Uterus (tissue), 2 donors: ENCODE data around the gene MAMDC2.

Experiments
- POLR2A ChIP-seq, 2 donors: fragments of 450-650 bp; IDR thresholded peaks; one replicate each; pipeline ENCODE4 v1.6.1; 2016; ENCODE audit warnings: antibody characterized with exemption in 2 of 2, mild to moderate bottlenecking in 1 of 2, moderate library complexity in 1 of 2
- TF ChIP-seq, protein P1 (sequence below), 4 experiments: fragments of 200-600 bp in 2 of 4; fragments of 450-650 bp in 2 of 4; sonication (generic) in 2 of 4; IDR thresholded peaks; one replicate each; pipeline ENCODE4 v1.5.1; 2016 to 2019; ENCODE audit warnings: antibody characterized with exemption in 4 of 4, mild to moderate bottlenecking in 2 of 4, moderate library complexity in 1 of 4

DNA sequence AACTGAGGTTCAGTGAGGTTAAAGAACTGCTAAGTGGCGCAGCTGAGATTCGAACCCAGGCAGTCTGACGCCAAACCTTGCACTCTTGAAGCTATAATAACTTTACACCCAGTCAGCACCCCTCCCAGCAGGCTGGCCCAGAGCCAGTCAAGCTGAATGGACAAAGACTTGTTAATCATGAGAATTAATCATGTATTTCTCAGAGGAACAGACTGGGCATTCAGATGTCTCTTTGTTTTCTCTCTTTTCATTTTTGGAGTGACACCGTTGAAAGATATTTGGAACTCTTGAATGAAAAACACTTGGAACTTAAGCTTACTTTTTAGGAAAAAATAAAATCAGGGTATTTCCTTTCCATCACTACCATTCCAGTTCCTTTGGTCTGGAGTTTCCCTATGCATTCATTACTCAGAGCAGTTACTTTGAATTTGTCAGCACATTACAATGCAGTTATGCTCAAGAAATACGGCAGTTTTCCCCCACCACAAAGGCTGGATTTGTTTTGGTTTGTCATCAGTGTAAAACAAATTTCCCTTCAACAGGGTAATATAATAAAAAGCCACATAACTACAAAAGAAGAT, 22.6 kb upstream of the MAMDC2 start:
- TF ChIP-seq, protein P1, sequence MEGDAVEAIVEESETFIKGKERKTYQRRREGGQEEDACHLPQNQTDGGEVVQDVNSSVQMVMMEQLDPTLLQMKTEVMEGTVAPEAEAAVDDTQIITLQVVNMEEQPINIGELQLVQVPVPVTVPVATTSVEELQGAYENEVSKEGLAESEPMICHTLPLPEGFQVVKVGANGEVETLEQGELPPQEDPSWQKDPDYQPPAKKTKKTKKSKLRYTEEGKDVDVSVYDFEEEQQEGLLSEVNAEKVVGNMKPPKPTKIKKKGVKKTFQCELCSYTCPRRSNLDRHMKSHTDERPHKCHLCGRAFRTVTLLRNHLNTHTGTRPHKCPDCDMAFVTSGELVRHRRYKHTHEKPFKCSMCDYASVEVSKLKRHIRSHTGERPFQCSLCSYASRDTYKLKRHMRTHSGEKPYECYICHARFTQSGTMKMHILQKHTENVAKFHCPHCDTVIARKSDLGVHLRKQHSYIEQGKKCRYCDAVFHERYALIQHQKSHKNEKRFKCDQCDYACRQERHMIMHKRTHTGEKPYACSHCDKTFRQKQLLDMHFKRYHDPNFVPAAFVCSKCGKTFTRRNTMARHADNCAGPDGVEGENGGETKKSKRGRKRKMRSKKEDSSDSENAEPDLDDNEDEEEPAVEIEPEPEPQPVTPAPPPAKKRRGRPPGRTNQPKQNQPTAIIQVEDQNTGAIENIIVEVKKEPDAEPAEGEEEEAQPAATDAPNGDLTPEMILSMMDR (IDR thresholded peaks at IDR 0.05), result no peak
- no peak for TF ChIP-seq POLR2A (IDR thresholded peaks at IDR 0.05)
